HCT116 (cell line): ENCODE results near the gene GRHL3. TPM values are rescaled to one million over a fixed set of nuclear protein-coding genes. Genes with fewer than 3 reads are reported as not detected.

Experiments used
- ATAC-seq: fragments of 200-7000 bp; cut with Tn5 transposase; 2 replicates; pipeline ENCODE4 v1.9.1; 2020; ENCODE audit warnings: mild to moderate bottlenecking, moderate library complexity
- BruUV-seq: library from RNA; stranded (reverse); fragments of 400-500 nt; replicated peaks from 2 replicates; lab custom pipeline; 2021; lab: Mats Ljungman, UMichigan
- CTCF ChIA-PET: fragments of 300-600 bp; sonication (Branson Sonifier 250); formaldehyde crosslinking; loops from one replicate; lab custom pipeline; 2021; ENCODE audit warnings: antibody characterized with exemption; lab: Charles Lee
- POLR2A ChIA-PET: fragments of 300-600, 350-600 bp; sonication (Branson Sonifier 250); formaldehyde crosslinking; loops from one replicate; lab custom pipeline; 2021; ENCODE audit warnings: antibody characterized with exemption; lab: Charles Lee
- RAD21 ChIA-PET, 2 experiments: fragments of 300-600 bp; sonication (Branson Sonifier 250); formaldehyde crosslinking; loops; one replicate each; lab custom pipeline; 2023; ENCODE audit warnings: low total read pairs in 2 of 2; ENCODE audit not compliant: uncharacterized antibody in 2 of 2, unreplicated experiment in 2 of 2, low non-redundant PET in 1 of 2; lab: Charles Lee
- DNase-seq: peaks from one replicate; pipeline ENCODE4 v3.0.0-alpha.2; 2010; ENCODE audit warnings: low read depth, low spot score
- H2AFZ ChIP-seq: fragments of 200-600 bp; shearing (Covaris generic), sonication (generic); 2 replicates; pipeline ENCODE4 v1.6.1; 2017; ENCODE audit warnings: low read depth, mixed run types, mixed read lengths, antibody characterized with exemption, low read length; ENCODE audit not compliant: poor library complexity, severe bottlenecking
- H3K27ac ChIP-seq: 2 replicates; pipeline ENCODE4 v1.5.1; 2012; ENCODE audit warnings: low read depth, low read length
- H3K27me3 ChIP-seq: fragments of 200-600 bp; sonication (generic); 2 replicates; pipeline ENCODE4 v1.6.1; 2016; ENCODE audit warnings: mixed run types, low read length, mixed read lengths; ENCODE audit not compliant: insufficient read depth
- H3K36me3 ChIP-seq, 2 experiments: fragments of 200-500 bp in 1 of 2; fragments of 200-600 bp in 1 of 2; sonication (Bioruptor generic) in 1 of 2; sonication (generic) in 1 of 2; 2 replicates each; pipeline versions ENCODE4 v1.5.1 to v1.6.1; 2014 to 2016; ENCODE audit warnings: low read length in 2 of 2, inconsistent platforms in 1 of 2, mixed read lengths in 1 of 2, mixed run types in 1 of 2; ENCODE audit not compliant: insufficient read depth in 2 of 2, control insufficient read depth in 1 of 2
- H3K4me1 ChIP-seq, 2 experiments: fragments of 200-600 bp in 1 of 2; sonication (generic) in 1 of 2; 2 replicates each; pipeline versions ENCODE4 v1.5.1 to v1.6.1; 2012 to 2017; ENCODE audit warnings: low read length in 2 of 2, inconsistent platforms in 1 of 2, mild to moderate bottlenecking in 1 of 2, mixed read lengths in 1 of 2, mixed run types in 1 of 2, moderate library complexity in 1 of 2; ENCODE audit not compliant: insufficient read depth in 2 of 2, control insufficient read depth in 1 of 2
- H3K4me2 ChIP-seq: fragments of 200-600 bp; sonication (generic); 2 replicates; pipeline ENCODE4 v1.6.1; 2017; ENCODE audit warnings: mixed run types, low read length, mixed read lengths
- H3K4me3 ChIP-seq, 2 experiments: fragments of 200-600 bp in 1 of 2; sonication (generic) in 1 of 2; replicated peaks in 1 of 2; 2 replicates each; pipeline ENCODE4 v1.5.1; 2011 to 2016; ENCODE audit warnings: low read length in 2 of 2, control low read depth in 1 of 2, low read depth in 1 of 2, mild to moderate bottlenecking in 1 of 2, mixed read lengths in 1 of 2, mixed run types in 1 of 2
- H3K79me2 ChIP-seq: fragments of 200-600 bp; sonication (generic); 2 replicates; pipeline ENCODE4 v1.6.1; 2017; ENCODE audit warnings: mild to moderate bottlenecking, mixed run types, low read length, moderate library complexity, mixed read lengths; ENCODE audit not compliant: insufficient read depth
- H3K9ac ChIP-seq: fragments of 200-600 bp; sonication (generic); 2 replicates; pipeline ENCODE4 v1.6.1; 2016; ENCODE audit warnings: low read length, mixed read lengths
- H3K9me2 ChIP-seq: fragments of 200-600 bp; sonication (generic), shearing (Covaris generic); 2 replicates; pipeline ENCODE4 v1.6.1; 2017; ENCODE audit warnings: mixed run types, mild to moderate bottlenecking, moderate library complexity; ENCODE audit not compliant: insufficient read depth
- H3K9me3 ChIP-seq, 2 experiments: fragments of 200-500 bp in 1 of 2; fragments of 200-600 bp in 1 of 2; sonication (Bioruptor generic) in 1 of 2; sonication (generic) in 1 of 2; 2 replicates each; pipeline ENCODE4 v1.6.1; 2014 to 2017; ENCODE audit warnings: low read length in 2 of 2, mixed read lengths in 2 of 2, inconsistent platforms in 1 of 2, low read depth in 1 of 2, mild to moderate bottlenecking in 1 of 2, mixed run types in 1 of 2, moderate library complexity in 1 of 2; ENCODE audit not compliant: control insufficient read depth in 1 of 2, insufficient read depth in 1 of 2
- H4K20me1 ChIP-seq: fragments of 200-600 bp; sonication (generic), shearing (Covaris generic); 2 replicates; pipeline ENCODE4 v1.6.1; 2017; ENCODE audit warnings: mixed run types, mild to moderate bottlenecking, moderate library complexity; ENCODE audit not compliant: insufficient read depth
- CBX3 ChIP-seq: IDR thresholded peaks from 2 replicates; pipeline ENCODE4 v1.6.1; 2012; ENCODE audit warnings: low read depth
- CEBPB ChIP-seq: IDR thresholded peaks from 2 replicates; pipeline ENCODE4 v1.6.1; 2012; ENCODE audit warnings: low read depth
- EGR1 ChIP-seq: IDR thresholded peaks from 2 replicates; pipeline ENCODE4 v1.6.1; 2012; ENCODE audit warnings: low read depth
- EZH2 ChIP-seq: fragments of 200-600 bp; sonication (generic); IDR thresholded peaks from 2 replicates; pipeline ENCODE4 v1.6.1; 2017; ENCODE audit warnings: antibody characterized with exemption, mixed run types
- EZH2phosphoT487 ChIP-seq: fragments of 200-600 bp; IDR thresholded peaks from 2 replicates; pipeline ENCODE4 v1.6.1; 2018; ENCODE audit warnings: antibody characterized with exemption, borderline replicate concordance
- FOSL1 ChIP-seq: IDR thresholded peaks from 2 replicates; pipeline ENCODE4 v1.6.1; 2012; ENCODE audit warnings: low read depth
- JUND ChIP-seq: IDR thresholded peaks from 2 replicates; pipeline ENCODE4 v1.6.1; 2012
- POLR2A ChIP-seq: IDR thresholded peaks from 2 replicates; pipeline ENCODE4 v1.7.0; 2011; ENCODE audit warnings: borderline replicate concordance; ENCODE audit not compliant: insufficient read depth, insufficient read length; ENCODE audit errors: extremely low read depth
- POLR2AphosphoS5 ChIP-seq: IDR thresholded peaks from 2 replicates; pipeline ENCODE4 v1.6.1; 2011; ENCODE audit warnings: mild to moderate bottlenecking, low read depth, low read length, moderate library complexity
- SIN3A ChIP-seq: IDR thresholded peaks from 2 replicates; pipeline ENCODE4 v1.6.1; 2012; ENCODE audit warnings: low read depth
- SP1 ChIP-seq: IDR thresholded peaks from 2 replicates; pipeline ENCODE4 v1.6.1; 2012; ENCODE audit warnings: low read depth
- TCF7L2 ChIP-seq: IDR thresholded peaks from 2 replicates; pipeline ENCODE4 v1.7.0; 2011; ENCODE audit warnings: borderline replicate concordance, inconsistent platforms; ENCODE audit not compliant: insufficient read depth, insufficient read length; ENCODE audit errors: extremely low read depth
- YY1 ChIP-seq: IDR thresholded peaks from 2 replicates; pipeline ENCODE4 v1.6.1; 2011; ENCODE audit warnings: low read length, low read depth, moderate library complexity, mild to moderate bottlenecking; ENCODE audit not compliant: insufficient replicate concordance; ENCODE audit errors: extremely low read depth
- ZFX ChIP-seq: fragments of 450-650 bp; IDR thresholded peaks from 2 replicates; pipeline ENCODE4 v1.6.1; 2017
- ZNF274 ChIP-seq: fragments of 200-500 bp; sonication (Bioruptor generic); IDR thresholded peaks from 2 replicates; pipeline ENCODE4 v1.6.1; 2014; ENCODE audit warnings: mild to moderate bottlenecking, low read depth, low read length, inconsistent platforms
- intact Hi-C: fragments of 100-400 bp; cut with micrococcal nuclease; formaldehyde crosslinking; loops from 2 replicates; pipeline ENCODE4 v1.10.0; 2022
- total RNA-seq: library from RNA; stranded (reverse); gene quantifications from one replicate; pipeline ENCODE4 v1.2.1, GENCODE V29; 2021; ENCODE audit not compliant: unreplicated experiment
- TF ChIP-seq, protein P1 (sequence below): IDR thresholded peaks from 2 replicates; pipeline ENCODE4 v1.6.1; 2012
- TF ChIP-seq, protein P2 (sequence below): IDR thresholded peaks from 2 replicates; pipeline ENCODE4 v1.6.1; 2011; ENCODE audit warnings: mild to moderate bottlenecking, low read length, moderate library complexity; ENCODE audit not compliant: insufficient replicate concordance; ENCODE audit errors: extremely low read depth

Gene GRHL3
- total RNA-seq, 1 experiment from 2014 or later: 1.0 TPM

DNA sequence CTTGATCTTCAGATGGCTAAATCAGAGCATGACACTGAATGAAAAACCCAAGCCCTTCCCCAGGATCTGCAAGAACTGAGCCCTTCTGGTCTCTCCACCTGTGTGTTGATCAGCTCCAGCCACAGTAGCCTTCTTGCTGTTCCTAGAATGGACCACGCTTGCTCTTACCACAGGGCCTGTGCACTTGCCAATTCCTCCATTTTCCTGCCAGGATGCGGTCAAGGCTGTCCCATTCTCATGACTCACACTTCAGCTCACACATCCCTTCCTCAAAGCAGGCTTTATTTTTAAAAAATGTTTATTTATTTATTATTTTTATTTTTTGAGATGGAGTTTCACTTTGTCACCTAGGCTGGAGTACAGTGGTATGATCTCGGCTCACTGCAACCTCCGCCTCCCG lies 43.6 kb upstream of the GRHL3 start:
- Histone ChIP-seq H4K20me1 (no peaks in the 10 kb centered on the region), H3K27me3 (peaks cover 5% of the 10 kb centered on the region; the same call in 1 of the 2 replicates), H3K4me2 (no peak overlapping the region), H3K9me2 (no peaks in the 10 kb centered on the region), H3K4me3 (no peak overlapping the region), H3K79me2 (no peaks in the 10 kb centered on the region), H2AFZ (no peak overlapping the region), H3K9ac (no peak overlapping the region), H3K36me3 (no peaks in the 10 kb centered on the region), H3K4me1 (peaks cover 0 to 7% of the 10 kb centered on the region in 2 experiments; a peak in 1 of 4 replicates), H3K27ac (no peak overlapping the region), H3K9me3 (no peaks in the 10 kb centered on the region)
- ChIA-PET CTCF (no interaction called here), POLR2A (no interaction called here), RAD21 (no interaction called here)
- intact Hi-C loops: no loop called here
- TF ChIP-seq FOSL1: no peak
- BruUV-seq: no TSS peak
- DNase-seq: no peak
- no peak for ATAC-seq

DNA sequence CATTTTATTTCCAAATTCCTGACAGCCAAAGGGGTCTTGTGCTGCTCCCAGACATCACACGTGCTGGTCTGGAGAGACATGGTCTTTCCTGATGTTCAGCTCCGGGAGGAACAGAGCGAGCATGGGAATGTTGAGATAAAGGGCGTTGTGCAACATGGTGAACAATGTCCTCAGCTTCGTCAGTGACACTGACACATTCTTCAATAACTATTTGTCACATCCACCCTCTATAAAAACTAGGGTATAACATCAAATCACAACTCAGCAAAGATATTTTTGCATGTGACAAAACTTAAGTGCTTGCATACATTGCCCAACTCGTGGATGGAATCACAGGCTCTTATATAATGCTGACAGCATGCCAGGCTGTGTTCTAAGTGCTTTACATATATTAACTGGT lies 42.4 kb upstream of the GRHL3 start:
- no peak overlapping the region for H3K4me3 ChIP-seq
- TF ChIP-seq SP1 (no peak), POLR2A (no peak), ZFX (no peak), YY1 (no peak), CEBPB (no peak), POLR2AphosphoS5 (no peak), ZNF274 (no peak), CBX3 (no peak), SIN3A (no peak), EGR1 (no peak), EZH2phosphoT487 (no peak), TCF7L2 (no peak), EZH2 (no peak), JUND (no peak)
- TF ChIP-seq, protein P1, sequence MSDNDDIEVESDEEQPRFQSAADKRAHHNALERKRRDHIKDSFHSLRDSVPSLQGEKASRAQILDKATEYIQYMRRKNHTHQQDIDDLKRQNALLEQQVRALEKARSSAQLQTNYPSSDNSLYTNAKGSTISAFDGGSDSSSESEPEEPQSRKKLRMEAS: no peak
- TF ChIP-seq, protein P2, sequence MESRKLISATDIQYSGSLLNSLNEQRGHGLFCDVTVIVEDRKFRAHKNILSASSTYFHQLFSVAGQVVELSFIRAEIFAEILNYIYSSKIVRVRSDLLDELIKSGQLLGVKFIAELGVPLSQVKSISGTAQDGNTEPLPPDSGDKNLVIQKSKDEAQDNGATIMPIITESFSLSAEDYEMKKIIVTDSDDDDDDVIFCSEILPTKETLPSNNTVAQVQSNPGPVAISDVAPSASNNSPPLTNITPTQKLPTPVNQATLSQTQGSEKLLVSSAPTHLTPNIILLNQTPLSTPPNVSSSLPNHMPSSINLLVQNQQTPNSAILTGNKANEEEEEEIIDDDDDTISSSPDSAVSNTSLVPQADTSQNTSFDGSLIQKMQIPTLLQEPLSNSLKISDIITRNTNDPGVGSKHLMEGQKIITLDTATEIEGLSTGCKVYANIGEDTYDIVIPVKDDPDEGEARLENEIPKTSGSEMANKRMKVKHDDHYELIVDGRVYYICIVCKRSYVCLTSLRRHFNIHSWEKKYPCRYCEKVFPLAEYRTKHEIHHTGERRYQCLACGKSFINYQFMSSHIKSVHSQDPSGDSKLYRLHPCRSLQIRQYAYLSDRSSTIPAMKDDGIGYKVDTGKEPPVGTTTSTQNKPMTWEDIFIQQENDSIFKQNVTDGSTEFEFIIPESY: no peak
- TF ChIP-seq, all 23 proteins: peak for 0
- Histone ChIP-seq H3K9me3 (no peaks in the 10 kb centered on the region), H2AFZ (no peak overlapping the region), H3K36me3 (no peaks in the 10 kb centered on the region), H3K79me2 (no peaks in the 10 kb centered on the region), H3K9me2 (no peaks in the 10 kb centered on the region), H3K27me3 (peaks cover 5% of the 10 kb centered on the region; the same call in 1 of the 2 replicates), H3K4me1 (peaks cover 0 to 7% of the 10 kb centered on the region in 2 experiments; a peak in 1 of 4 replicates), H4K20me1 (no peaks in the 10 kb centered on the region), H3K9ac (no peak overlapping the region), H3K4me2 (no peak overlapping the region), H3K27ac (no peak overlapping the region)
- POLR2A ChIA-PET: no interaction called here
- BruUV-seq: no TSS peak
- CTCF ChIA-PET: no interaction called here
- no peak for ATAC-seq
- RAD21 ChIA-PET: no interaction called here
- intact Hi-C loops: no loop called here
- no peak for DNase-seq
